DOHH2 (cell line): ENCODE results near the gene ACKR3.

ENCODE experiments used
- H3F3A ChIP-seq: fragments of 200-600 bp; sonication (generic), shearing (Covaris generic); 2 replicates; pipeline ENCODE4 v1.6.0; 2016; ENCODE audit warnings: antibody characterized with exemption, mild to moderate bottlenecking; ENCODE audit not compliant: control insufficient read depth, insufficient read depth
- H3K27ac ChIP-seq: fragments of 200-600 bp; sonication (generic); 2 replicates; pipeline ENCODE4 v1.5.1; 2014; ENCODE audit warnings: low read depth, mild to moderate bottlenecking, low read length, moderate library complexity
- H3K27me3 ChIP-seq: fragments of 200-600 bp; sonication (generic); 2 replicates; pipeline ENCODE4 v1.6.1; 2014; ENCODE audit warnings: mild to moderate bottlenecking, low read length, mixed read lengths; ENCODE audit not compliant: control insufficient read depth
- H3K36me3 ChIP-seq: fragments of 200-600 bp; sonication (generic); 2 replicates; pipeline ENCODE4 v1.6.1; 2014; ENCODE audit warnings: mild to moderate bottlenecking, low read length, moderate library complexity, mixed read lengths; ENCODE audit not compliant: control insufficient read depth
- H3K4me1 ChIP-seq: fragments of 200-600 bp; sonication (generic); 2 replicates; pipeline ENCODE4 v1.6.1; 2014; ENCODE audit warnings: mild to moderate bottlenecking, low read length, mixed read lengths; ENCODE audit not compliant: control insufficient read depth
- H3K4me2 ChIP-seq: fragments of 200-600 bp; sonication (generic); 2 replicates; pipeline ENCODE4 v1.6.0; 2014; ENCODE audit warnings: mild to moderate bottlenecking, low read length, moderate library complexity
- H3K4me3 ChIP-seq: fragments of 200-600 bp; sonication (generic); 2 replicates; pipeline ENCODE4 v1.5.1; 2014; ENCODE audit warnings: mild to moderate bottlenecking, low read length, mixed read lengths
- H3K79me2 ChIP-seq: fragments of 200-600 bp; sonication (generic); 2 replicates; pipeline ENCODE4 v1.6.1; 2014; ENCODE audit warnings: mild to moderate bottlenecking, low read length, mixed read lengths; ENCODE audit not compliant: control insufficient read depth
- H3K9me2 ChIP-seq: fragments of 200-600 bp; sonication (generic); replicated peaks from 2 replicates; pipeline ENCODE4 v1.6.1; 2014; ENCODE audit warnings: mild to moderate bottlenecking, low read length, mixed read lengths; ENCODE audit not compliant: control insufficient read depth
- H3K9me3 ChIP-seq: fragments of 200-600 bp; sonication (generic); 2 replicates; pipeline ENCODE4 v1.6.1; 2014; ENCODE audit warnings: antibody characterized with exemption, low read length, mixed read lengths; ENCODE audit not compliant: control insufficient read depth, insufficient read depth
- H4K20me1 ChIP-seq: fragments of 200-600 bp; sonication (generic); 2 replicates; pipeline ENCODE4 v1.6.0; 2014; ENCODE audit warnings: low read depth, mild to moderate bottlenecking, antibody characterized with exemption, low read length, moderate library complexity; ENCODE audit not compliant: control insufficient read depth, insufficient read depth
- EZH2phosphoT487 ChIP-seq: fragments of 200-600 bp; sonication (generic); IDR thresholded peaks from 2 replicates; pipeline ENCODE4 v1.6.1; 2017; ENCODE audit warnings: borderline replicate concordance, mild to moderate bottlenecking, antibody characterized with exemption, low read length, moderate library complexity, mixed read lengths
- TF ChIP-seq, protein P1 (sequence below): fragments of 200-600 bp; sonication (generic); IDR thresholded peaks from one replicate; pipeline ENCODE4 v1.5.1; 2014; ENCODE audit warnings: antibody characterized with exemption, mild to moderate bottlenecking, low read depth, low read length; ENCODE audit not compliant: poor library complexity, severe bottlenecking

The ACKR3 gene

DNA sequence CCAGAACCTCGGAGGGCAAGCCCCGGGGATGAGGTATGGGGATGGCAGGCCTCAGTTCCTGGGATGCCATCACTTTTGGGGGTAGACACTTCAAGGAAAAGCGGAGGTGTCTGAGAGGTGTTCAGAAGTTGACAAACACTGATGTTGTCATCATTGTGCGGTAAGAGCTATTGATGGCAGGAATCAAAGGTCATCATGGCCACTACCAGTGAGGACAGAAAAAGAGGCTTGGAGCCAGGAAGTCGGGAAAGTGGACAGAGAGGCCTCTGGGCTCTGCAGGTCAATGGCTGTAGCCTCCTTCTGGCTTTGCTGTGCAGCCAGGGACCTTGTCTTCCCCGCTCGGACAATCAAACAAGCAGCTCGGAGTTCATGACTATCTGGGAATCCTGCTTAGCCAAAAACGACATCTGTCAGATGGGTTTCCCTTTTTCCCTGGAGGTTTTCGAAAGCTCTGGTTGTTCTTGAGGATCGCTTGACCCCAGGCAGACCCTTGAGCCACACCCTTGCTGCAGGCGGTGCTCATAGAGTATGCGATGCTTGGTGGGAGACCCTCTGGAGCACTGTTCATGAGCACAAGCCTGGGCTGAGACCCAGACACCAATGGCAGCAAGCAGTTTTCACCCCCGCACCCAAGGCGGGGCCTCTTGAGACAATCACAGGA lies 19.4 kb downstream of the ACKR3 start:
- H3K36me3 ChIP-seq: no peaks in the 10 kb centered on the region
- H3K79me2 ChIP-seq: no peaks in the 10 kb centered on the region
- no peak overlapping the region for H3K4me3 ChIP-seq
- H3K9me2 ChIP-seq: no peaks in the 10 kb centered on the region
- no peaks in the 10 kb centered on the region for H4K20me1 ChIP-seq
- no peaks in the 10 kb centered on the region for H3F3A ChIP-seq
- TF ChIP-seq, protein P1, sequence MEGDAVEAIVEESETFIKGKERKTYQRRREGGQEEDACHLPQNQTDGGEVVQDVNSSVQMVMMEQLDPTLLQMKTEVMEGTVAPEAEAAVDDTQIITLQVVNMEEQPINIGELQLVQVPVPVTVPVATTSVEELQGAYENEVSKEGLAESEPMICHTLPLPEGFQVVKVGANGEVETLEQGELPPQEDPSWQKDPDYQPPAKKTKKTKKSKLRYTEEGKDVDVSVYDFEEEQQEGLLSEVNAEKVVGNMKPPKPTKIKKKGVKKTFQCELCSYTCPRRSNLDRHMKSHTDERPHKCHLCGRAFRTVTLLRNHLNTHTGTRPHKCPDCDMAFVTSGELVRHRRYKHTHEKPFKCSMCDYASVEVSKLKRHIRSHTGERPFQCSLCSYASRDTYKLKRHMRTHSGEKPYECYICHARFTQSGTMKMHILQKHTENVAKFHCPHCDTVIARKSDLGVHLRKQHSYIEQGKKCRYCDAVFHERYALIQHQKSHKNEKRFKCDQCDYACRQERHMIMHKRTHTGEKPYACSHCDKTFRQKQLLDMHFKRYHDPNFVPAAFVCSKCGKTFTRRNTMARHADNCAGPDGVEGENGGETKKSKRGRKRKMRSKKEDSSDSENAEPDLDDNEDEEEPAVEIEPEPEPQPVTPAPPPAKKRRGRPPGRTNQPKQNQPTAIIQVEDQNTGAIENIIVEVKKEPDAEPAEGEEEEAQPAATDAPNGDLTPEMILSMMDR: no peak
- TF ChIP-seq EZH2phosphoT487: no peak
- H3K9me3 ChIP-seq: peaks cover 5% of the 10 kb centered on the region; the same call in 1 of the 2 replicates
- H3K27me3 ChIP-seq: no peaks in the 10 kb centered on the region
- no peaks in the 10 kb centered on the region for H3K4me1 ChIP-seq
- H3K4me2 ChIP-seq: no peak overlapping the region
- no peak overlapping the region for H3K27ac ChIP-seq

DNA sequence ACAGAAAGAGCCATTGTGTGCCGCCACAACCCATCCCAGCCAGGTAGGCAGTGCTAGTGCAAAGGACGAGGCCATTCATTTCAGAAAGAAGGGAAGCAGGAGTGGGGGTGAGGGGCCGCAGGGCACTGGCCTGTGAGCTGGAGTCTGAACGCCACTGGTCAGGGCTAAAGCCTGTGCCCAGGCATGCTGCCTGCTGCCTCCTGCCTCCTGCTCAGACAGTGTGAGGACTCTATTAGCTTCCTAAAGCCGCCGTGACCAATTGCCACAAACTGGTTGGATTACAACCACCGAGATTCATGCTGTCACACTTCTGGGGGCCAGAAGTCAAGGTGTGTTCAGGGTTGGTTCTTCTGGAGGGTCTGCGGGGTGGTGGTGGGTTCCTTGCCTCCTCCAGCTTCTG lies 21.2 kb downstream of the ACKR3 start:
- Histone ChIP-seq H3K4me2 (no peak overlapping the region), H3K9me2 (no peaks in the 10 kb centered on the region), H3K79me2 (no peaks in the 10 kb centered on the region), H3K27ac (no peak overlapping the region), H3K9me3 (peaks cover 5% of the 10 kb centered on the region; the same call in 1 of the 2 replicates), H3K36me3 (no peaks in the 10 kb centered on the region), H3K27me3 (no peaks in the 10 kb centered on the region), H3K4me1 (no peaks in the 10 kb centered on the region), H4K20me1 (no peaks in the 10 kb centered on the region), H3K4me3 (no peak overlapping the region), H3F3A (no peaks in the 10 kb centered on the region)
- no peak for TF ChIP-seq EZH2phosphoT487
- TF ChIP-seq, protein P1: no peak

DNA sequence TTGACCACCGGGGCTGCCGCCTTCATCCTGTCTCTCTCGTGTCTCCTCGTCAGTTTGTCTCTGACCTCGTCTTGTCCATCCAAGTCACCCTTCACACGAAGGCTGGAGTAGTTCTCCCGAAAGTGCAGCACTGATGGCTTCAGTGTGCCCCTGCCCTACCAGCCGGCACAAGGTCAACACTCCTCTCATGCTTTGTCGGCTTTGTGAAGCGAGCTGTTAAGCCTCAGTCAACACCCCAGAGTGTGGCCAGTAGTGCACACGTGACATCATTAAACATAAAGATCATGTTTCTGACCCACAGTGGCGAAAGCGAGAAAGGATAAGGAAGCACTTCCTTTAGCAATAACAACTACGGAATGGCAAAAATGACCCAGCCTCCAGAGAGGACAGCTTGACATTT lies 23.2 kb downstream of the ACKR3 start:
- Histone ChIP-seq H4K20me1 (no peaks in the 10 kb centered on the region), H3K9me2 (no peaks in the 10 kb centered on the region), H3K27ac (no peak overlapping the region), H3K27me3 (0 out of 2 replicates have a peak, but pooled peaks cover 1% of the 10 kb centered on the region), H3K9me3 (peaks cover 5% of the 10 kb centered on the region; the same call in 1 of the 2 replicates), H3K4me3 (no peak overlapping the region), H3K4me1 (no peaks in the 10 kb centered on the region), H3F3A (no peaks in the 10 kb centered on the region), H3K36me3 (no peaks in the 10 kb centered on the region), H3K4me2 (no peak overlapping the region), H3K79me2 (no peaks in the 10 kb centered on the region)
- TF ChIP-seq EZH2phosphoT487: no peak
- TF ChIP-seq, protein P1: no peak
